SK-N-SH treated with all-trans-retinoic acid at 6 μM for 48 hours (cell line): ENCODE data around the gene FBXL14.

Source experiments
- ARNTL ChIP-seq: fragments of 450-650 bp; formaldehyde crosslinking; IDR thresholded peaks from 2 replicates; pipeline ENCODE4 v1.5.0; 2020; ENCODE audit warnings: low read depth, mild to moderate bottlenecking, moderate library complexity, borderline replicate concordance
- BACH2 ChIP-seq: fragments of 250-450 bp; sonication (Bioruptor Pico); IDR thresholded peaks from 2 replicates; pipeline ENCODE4 v1.9.0; 2021; ENCODE audit warnings: mild to moderate bottlenecking, borderline replicate concordance
- CREB5 ChIP-seq: fragments of 250-450 bp; sonication (Bioruptor Pico); IDR thresholded peaks from 2 replicates; pipeline ENCODE4 v1.5.1; 2020; ENCODE audit warnings: low read depth, mild to moderate bottlenecking, moderate library complexity
- CSRNP3 ChIP-seq: fragments of 250-450 bp; sonication (Bioruptor Pico); IDR thresholded peaks from 2 replicates; pipeline ENCODE4 v1.5.1; 2021; ENCODE audit warnings: mild to moderate bottlenecking, moderate library complexity
- ESRRG ChIP-seq: fragments of 250-450 bp; sonication (Bioruptor Pico); IDR thresholded peaks from 2 replicates; pipeline ENCODE4 v1.6.1; 2021; ENCODE audit warnings: mild to moderate bottlenecking
- GLIS3 ChIP-seq: fragments of 250-450 bp; sonication (Bioruptor Pico); IDR thresholded peaks from 2 replicates; pipeline ENCODE4 v1.5.0; 2020; ENCODE audit warnings: mild to moderate bottlenecking, moderate library complexity
- ISL1 ChIP-seq: fragments of 250-450 bp; sonication (Bioruptor Pico); IDR thresholded peaks from 2 replicates; pipeline ENCODE4 v2.1.2; 2022; ENCODE audit warnings: mild to moderate bottlenecking, moderate library complexity
- PATZ1 ChIP-seq: fragments of 250-450 bp; sonication (Bioruptor Pico); IDR thresholded peaks from 2 replicates; pipeline ENCODE4 v1.8.0; 2020; ENCODE audit warnings: mild to moderate bottlenecking, moderate library complexity, borderline replicate concordance
- POU6F1 ChIP-seq: fragments of 250-450 bp; sonication (Bioruptor Pico); IDR thresholded peaks from 2 replicates; pipeline ENCODE4 v1.8.0; 2021; ENCODE audit warnings: low read depth, mild to moderate bottlenecking, moderate library complexity, borderline replicate concordance
- PPARA ChIP-seq: fragments of 250-450 bp; sonication (Bioruptor Pico); IDR thresholded peaks from 2 replicates; pipeline ENCODE4 v1.5.0; 2020; ENCODE audit warnings: mild to moderate bottlenecking, borderline replicate concordance
- RARB ChIP-seq: fragments of 250-450 bp; sonication (Bioruptor Pico); IDR thresholded peaks from 2 replicates; pipeline ENCODE4 v1.8.0; 2021; ENCODE audit warnings: mild to moderate bottlenecking, moderate library complexity
- ZFP3 ChIP-seq: fragments of 250-450 bp; sonication (Bioruptor Pico); IDR thresholded peaks from 2 replicates; pipeline ENCODE4 v1.5.0; 2020; ENCODE audit warnings: mild to moderate bottlenecking, moderate library complexity
- ZFP30 ChIP-seq: fragments of 450-650 bp; formaldehyde crosslinking; IDR thresholded peaks from 2 replicates; pipeline ENCODE4 v1.5.0; 2022; ENCODE audit warnings: mild to moderate bottlenecking, moderate library complexity
- ZNF70 ChIP-seq: fragments of 450-650 bp; formaldehyde crosslinking; IDR thresholded peaks from 2 replicates; pipeline ENCODE4 v1.5.0; 2020; ENCODE audit warnings: mild to moderate bottlenecking, moderate library complexity

- TF ChIP-seq ZFP30 (CRISPR knock-in tag) (no peak), GLIS3 (CRISPR knock-in tag) (no peak), ISL1 (CRISPR knock-in tag) (no peak), ESRRG (CRISPR knock-in tag) (no peak), ARNTL (CRISPR knock-in tag) (no peak), CSRNP3 (CRISPR knock-in tag) (no peak), RARB (CRISPR knock-in tag) (no peak), PATZ1 (CRISPR knock-in tag) (no peak), BACH2 (CRISPR knock-in tag) (no peak), ZNF70 (CRISPR knock-in tag) (no peak), PPARA (no peak), CREB5 (CRISPR knock-in tag) (no peak), ZFP3 (CRISPR knock-in tag) (no peak), POU6F1 (CRISPR knock-in tag) (no peak)
These were observed 76.5 kb downstream of the FBXL14 start for GRCh38 chr12:1517734-1518525.
